Hepatocyte (in vitro differentiated cells): ENCODE measurements around the gene OR51L1.

Source experiments
- CTCF ChIP-seq: fragments of 200-600 bp; sonication (generic); IDR thresholded peaks from 2 replicates; pipeline ENCODE4 v1.5.1; 2016; ENCODE audit warnings: antibody characterized with exemption, mild to moderate bottlenecking; ENCODE audit not compliant: poor library complexity
- EZH2 ChIP-seq: fragments of 200-600 bp; sonication (generic); IDR thresholded peaks from 2 replicates; pipeline ENCODE4 v1.6.1; 2016; ENCODE audit warnings: antibody characterized with exemption, mild to moderate bottlenecking, borderline replicate concordance
- EZH2phosphoT487 ChIP-seq: fragments of 200-600 bp; sonication (generic); IDR thresholded peaks from one replicate; pipeline ENCODE4 v1.6.1; 2018; ENCODE audit warnings: antibody characterized with exemption, mild to moderate bottlenecking, low read depth, moderate library complexity; ENCODE audit not compliant: unreplicated experiment, severe bottlenecking

- TF ChIP-seq CTCF (no peak), EZH2phosphoT487 (no peak), EZH2 (no peak)
Measured at GRCh38 chr11:5043380-5043779, 48.7 kb downstream of the OR51L1 start.
